Measurements from ENCODE around the gene CLEC18B.
A peak's percentile ranks its signal among the peaks of the same experiment; 100 is the strongest.
"Not testable (repeated sequence)": the region's sequence is repeated elsewhere in the genome, so short reads cannot be mapped to it uniquely, and the experiment has no call there.

The CLEC18B gene

GRCh38 chr16:74447578-74447977 is 26.3 kb upstream of the CLEC18B start:
- TF ChIP-seq, protein P1, sequence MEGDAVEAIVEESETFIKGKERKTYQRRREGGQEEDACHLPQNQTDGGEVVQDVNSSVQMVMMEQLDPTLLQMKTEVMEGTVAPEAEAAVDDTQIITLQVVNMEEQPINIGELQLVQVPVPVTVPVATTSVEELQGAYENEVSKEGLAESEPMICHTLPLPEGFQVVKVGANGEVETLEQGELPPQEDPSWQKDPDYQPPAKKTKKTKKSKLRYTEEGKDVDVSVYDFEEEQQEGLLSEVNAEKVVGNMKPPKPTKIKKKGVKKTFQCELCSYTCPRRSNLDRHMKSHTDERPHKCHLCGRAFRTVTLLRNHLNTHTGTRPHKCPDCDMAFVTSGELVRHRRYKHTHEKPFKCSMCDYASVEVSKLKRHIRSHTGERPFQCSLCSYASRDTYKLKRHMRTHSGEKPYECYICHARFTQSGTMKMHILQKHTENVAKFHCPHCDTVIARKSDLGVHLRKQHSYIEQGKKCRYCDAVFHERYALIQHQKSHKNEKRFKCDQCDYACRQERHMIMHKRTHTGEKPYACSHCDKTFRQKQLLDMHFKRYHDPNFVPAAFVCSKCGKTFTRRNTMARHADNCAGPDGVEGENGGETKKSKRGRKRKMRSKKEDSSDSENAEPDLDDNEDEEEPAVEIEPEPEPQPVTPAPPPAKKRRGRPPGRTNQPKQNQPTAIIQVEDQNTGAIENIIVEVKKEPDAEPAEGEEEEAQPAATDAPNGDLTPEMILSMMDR (IDR thresholded peaks at IDR 0.05; ENCODE audit: borderline replicate concordance, control extremely low read depth, extremely low read depth, insufficient read depth, missing control alignments): no peak
- in situ Hi-C loops (cut with MboI; ENCODE audit: low sequenced_read_pairs, unreplicated experiment): no loop called here
- no peak for DNase-seq (ENCODE audit: low spot score)

GRCh38 chr16:74446866-74447265 is 25.6 kb upstream of the CLEC18B start:
- in situ Hi-C loops (cut with MboI; ENCODE audit: low sequenced_read_pairs, unreplicated experiment): no loop called here
- no peak for DNase-seq (ENCODE audit: low spot score)
- TF ChIP-seq, protein P1 (IDR thresholded peaks at IDR 0.05; ENCODE audit: borderline replicate concordance, control extremely low read depth, extremely low read depth, insufficient read depth, missing control alignments): no peak

GRCh38 chr16:74443624-74444346 is 22.5 kb upstream of the CLEC18B start:
- DNase-seq (ENCODE audit: low spot score); in situ Hi-C loops (cut with MboI; ENCODE audit: low sequenced_read_pairs, unreplicated experiment): not testable (repeated sequence)

DNA sequence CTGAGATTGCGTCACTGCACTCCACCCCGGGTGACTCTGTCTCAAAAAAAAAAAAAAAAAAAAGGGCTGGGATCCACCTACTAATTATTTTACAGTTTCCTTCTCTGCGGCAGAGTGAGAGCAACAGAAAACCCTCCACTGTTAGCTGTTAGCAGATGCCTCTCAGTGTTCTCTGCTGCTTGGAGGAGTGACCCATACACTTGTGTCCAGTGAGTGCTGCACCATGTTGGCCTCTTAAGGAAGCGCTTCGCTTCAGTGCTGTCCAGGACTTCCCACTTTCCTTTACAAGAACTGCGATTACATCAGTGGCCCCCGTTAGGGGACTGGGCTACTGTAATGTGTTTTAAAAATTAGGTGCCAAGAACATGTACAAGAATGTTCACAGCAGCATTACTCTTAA is 18.4 kb upstream of the CLEC18B start:
- in situ Hi-C loops (cut with MboI; ENCODE audit: low sequenced_read_pairs, unreplicated experiment): no loop called here
- TF ChIP-seq, protein P1 (IDR thresholded peaks at IDR 0.05; ENCODE audit: borderline replicate concordance, control extremely low read depth, extremely low read depth, insufficient read depth, missing control alignments): no peak
- DNase-seq (ENCODE audit: low spot score): no peak

GRCh38 chr16:74438492-74438979 is 17.3 kb upstream of the CLEC18B start:
- TF ChIP-seq, protein P1 (IDR thresholded peaks at IDR 0.05; ENCODE audit: borderline replicate concordance, control extremely low read depth, extremely low read depth, insufficient read depth, missing control alignments): no peak
- in situ Hi-C loops (cut with MboI; ENCODE audit: low sequenced_read_pairs, unreplicated experiment): no loop called here
- DNase-seq (ENCODE audit: low spot score): no peak

DNA sequence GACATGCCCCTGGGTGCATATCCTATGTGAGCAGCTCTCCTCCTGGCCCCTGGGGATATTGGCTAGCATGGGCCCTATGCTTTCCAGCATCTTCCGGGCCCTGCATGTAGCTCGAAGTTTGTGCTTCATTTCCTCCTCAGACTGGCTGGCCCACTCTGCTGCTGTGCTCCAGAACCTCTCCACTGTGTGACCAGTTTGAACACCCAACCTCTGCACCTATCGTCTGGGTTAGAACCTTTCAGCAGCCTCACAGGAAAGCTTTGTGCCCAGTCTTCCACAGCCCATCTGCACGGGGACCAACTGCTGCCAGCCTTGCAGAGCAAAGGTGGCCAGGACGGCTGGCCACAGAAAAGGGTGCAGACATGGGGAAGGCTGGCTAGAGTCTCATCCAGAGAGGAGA is 10.2 kb upstream of the CLEC18B start:
- in situ Hi-C loops (cut with MboI; ENCODE audit: low sequenced_read_pairs, unreplicated experiment): no loop called here
- DNase-seq (ENCODE audit: low spot score): no peak
- TF ChIP-seq, protein P1 (IDR thresholded peaks at IDR 0.05; ENCODE audit: borderline replicate concordance, control extremely low read depth, extremely low read depth, insufficient read depth, missing control alignments): no peak

DNA sequence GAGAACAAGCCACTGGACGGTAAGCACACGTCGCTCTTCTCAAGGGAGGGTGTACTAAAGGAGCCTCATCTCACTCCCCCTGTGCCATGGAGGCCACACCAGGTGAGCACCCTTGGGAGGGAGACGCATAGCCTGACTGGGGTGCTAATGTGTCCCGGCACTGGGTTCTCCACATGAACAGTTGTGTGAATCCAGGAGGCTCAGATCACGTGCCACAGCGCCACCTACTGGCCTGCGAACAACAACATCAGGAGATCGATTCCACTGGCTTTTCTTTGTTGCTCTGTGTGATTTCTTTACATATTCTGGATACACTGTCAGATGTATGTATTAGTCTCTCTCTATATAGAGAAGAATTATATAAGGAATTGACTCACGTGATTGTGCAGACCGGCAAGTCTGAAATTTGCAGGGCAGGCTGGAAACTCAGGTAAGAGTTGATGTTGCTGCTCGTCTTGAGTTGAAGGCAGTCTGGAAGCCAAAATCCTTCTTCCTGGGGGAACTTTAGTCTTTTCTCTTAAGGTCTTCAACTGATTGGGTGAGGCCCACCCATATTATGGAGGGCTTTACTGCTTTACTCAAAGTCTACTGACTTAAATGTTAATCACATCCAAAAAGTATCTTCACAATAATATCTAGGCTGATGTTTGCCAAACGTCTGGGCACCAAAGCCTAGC is 8.9 kb upstream of the CLEC18B start:
- DNase-seq (ENCODE audit: low spot score): peak; percentile 46

DNA sequence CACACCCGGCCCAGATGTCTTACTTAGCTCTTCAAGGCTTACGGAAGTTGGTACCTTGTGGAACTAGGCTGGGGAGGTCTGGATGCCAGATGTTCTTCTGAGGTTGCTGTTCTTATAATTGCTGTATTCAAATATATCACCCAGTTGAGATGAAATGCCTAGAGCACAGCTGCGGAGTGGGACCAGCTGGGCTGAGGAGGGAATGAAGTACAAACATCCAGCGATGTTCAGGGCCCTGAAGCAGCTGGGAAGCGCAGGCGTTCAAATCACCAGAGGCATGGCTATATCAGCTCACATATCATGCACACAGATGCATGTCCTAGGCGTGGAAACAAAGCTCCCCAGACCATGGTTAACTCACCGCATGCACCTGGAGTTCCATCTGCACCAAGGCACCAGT is 7.2 kb upstream of the CLEC18B start:
- DNase-seq (ENCODE audit: low spot score): not testable (repeated sequence)

More for the DNA sequence above, 8.9 kb upstream of the CLEC18B start:
- in situ Hi-C loops (cut with MboI; ENCODE audit: low sequenced_read_pairs, unreplicated experiment): not testable (repeated sequence)
- TF ChIP-seq, protein P1 (IDR thresholded peaks at IDR 0.05; ENCODE audit: borderline replicate concordance, control extremely low read depth, extremely low read depth, insufficient read depth, missing control alignments): peak; percentile 59

GRCh38 chr16:74425751-74426150 is 4.5 kb upstream of the CLEC18B start:
- DNase-seq (ENCODE audit: low spot score); in situ Hi-C loops (cut with MboI; ENCODE audit: low sequenced_read_pairs, unreplicated experiment): not testable (repeated sequence)

More for the DNA sequence above, 7.2 kb upstream of the CLEC18B start:
- in situ Hi-C loops (cut with MboI; ENCODE audit: low sequenced_read_pairs, unreplicated experiment): not testable (repeated sequence)

DNA sequence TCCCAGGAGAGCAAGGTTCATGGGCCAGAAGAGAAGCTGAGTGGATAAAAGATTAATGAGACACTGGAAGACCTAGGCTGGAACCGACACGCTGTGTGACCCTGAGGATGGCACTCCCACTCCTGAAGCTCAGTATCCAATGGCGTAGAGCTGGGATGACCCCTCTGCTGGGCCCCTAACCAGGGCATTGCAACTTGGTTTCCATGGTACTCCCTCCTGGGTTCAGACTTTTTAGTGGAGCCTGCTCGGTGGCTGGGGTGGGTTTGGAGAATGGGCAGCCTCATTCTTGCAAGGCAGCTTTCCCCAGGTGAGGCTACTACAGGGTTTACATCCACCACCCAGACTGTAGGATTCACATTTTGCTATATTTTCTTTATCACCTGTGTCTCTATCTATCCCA is 2.4 kb upstream of the CLEC18B start:
- in situ Hi-C loops (cut with MboI; ENCODE audit: low sequenced_read_pairs, unreplicated experiment); DNase-seq (ENCODE audit: low spot score): not testable (repeated sequence)
